Fibroblast of villous mesenchyme (primary cell): ENCODE measurements around the gene GTF2H1. TPM values are rescaled to one million over a fixed set of nuclear protein-coding genes. Genes with fewer than 3 reads are reported as not detected.

Experiments used
- DNase-seq: peaks from one replicate; pipeline ENCODE4 v3.0.0-alpha.2; 2010; ENCODE audit warnings: low read depth
- H3K4me3 ChIP-seq: 2 replicates; pipeline ENCODE4 v1.5.1; 2011; ENCODE audit warnings: low read depth, mild to moderate bottlenecking, low read length
- total RNA-seq: library from RNA; depleted of rRNA; stranded (reverse); fragments of >200 nt; gene quantifications from 2 replicates; pipeline ENCODE4 v1.2.3, GENCODE V29; 2012
- TF ChIP-seq, protein P1 (sequence below): IDR thresholded peaks from 2 replicates; pipeline ENCODE4 v1.5.1; 2012; ENCODE audit warnings: low read depth, mild to moderate bottlenecking, low read length; ENCODE audit not compliant: insufficient read depth

Gene GTF2H1
- total RNA-seq, 1 donor: 92.0 TPM

DNA sequence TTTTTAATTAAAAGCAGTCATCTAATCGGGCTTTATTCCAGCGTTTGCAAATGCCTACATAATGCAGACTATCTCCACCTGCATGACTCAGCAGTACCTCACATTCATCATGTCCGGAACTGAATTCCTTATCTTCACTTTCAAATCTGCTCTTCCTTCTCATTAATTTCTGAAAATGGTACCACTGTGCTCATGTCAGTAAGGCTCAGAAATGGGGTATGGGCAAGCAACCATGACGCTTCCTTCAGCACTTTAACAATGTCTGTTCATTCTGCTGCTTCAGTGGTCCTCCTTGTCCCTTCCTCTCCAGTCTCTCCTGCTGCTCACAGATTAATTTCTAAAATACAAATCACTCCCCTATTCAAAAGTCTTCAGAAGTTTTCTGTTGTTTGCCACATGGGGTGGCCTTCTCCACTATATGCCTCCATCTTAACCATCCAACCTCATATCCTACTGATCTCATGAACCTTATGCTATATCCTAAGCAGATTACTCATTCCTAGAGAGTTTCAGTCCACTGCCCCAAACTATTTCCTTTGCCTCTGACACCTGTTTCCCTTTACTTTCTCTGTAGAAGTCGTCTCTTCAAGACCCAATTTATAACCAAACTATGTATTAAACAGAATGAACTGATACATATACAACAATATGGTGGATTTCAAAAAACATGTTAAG, 7.0 kb downstream of the GTF2H1 start:
- TF ChIP-seq, protein P1, sequence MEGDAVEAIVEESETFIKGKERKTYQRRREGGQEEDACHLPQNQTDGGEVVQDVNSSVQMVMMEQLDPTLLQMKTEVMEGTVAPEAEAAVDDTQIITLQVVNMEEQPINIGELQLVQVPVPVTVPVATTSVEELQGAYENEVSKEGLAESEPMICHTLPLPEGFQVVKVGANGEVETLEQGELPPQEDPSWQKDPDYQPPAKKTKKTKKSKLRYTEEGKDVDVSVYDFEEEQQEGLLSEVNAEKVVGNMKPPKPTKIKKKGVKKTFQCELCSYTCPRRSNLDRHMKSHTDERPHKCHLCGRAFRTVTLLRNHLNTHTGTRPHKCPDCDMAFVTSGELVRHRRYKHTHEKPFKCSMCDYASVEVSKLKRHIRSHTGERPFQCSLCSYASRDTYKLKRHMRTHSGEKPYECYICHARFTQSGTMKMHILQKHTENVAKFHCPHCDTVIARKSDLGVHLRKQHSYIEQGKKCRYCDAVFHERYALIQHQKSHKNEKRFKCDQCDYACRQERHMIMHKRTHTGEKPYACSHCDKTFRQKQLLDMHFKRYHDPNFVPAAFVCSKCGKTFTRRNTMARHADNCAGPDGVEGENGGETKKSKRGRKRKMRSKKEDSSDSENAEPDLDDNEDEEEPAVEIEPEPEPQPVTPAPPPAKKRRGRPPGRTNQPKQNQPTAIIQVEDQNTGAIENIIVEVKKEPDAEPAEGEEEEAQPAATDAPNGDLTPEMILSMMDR: no peak
- no peak overlapping the region for H3K4me3 ChIP-seq
- no peak for DNase-seq

DNA sequence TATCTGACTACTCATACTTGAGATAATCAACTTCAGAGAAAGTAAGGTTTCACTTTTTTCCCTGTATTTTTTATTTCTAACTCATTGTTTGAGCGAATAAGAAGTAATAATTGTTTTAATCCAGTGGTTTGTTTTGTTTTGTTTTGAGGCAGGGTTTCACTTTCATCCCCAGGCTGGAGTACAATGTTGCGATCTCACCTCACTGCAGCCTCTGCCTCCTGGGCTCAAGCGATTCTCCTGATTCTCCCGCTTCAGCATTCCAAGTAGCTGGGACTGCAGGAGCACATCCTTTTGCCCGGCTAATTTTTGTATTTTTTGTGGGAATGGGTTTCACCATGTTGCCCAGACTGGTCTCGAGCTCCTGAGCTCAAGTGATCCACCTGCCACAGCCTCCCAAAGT, 8.6 kb downstream of the GTF2H1 start:
- H3K4me3 ChIP-seq: no peak overlapping the region

DNA sequence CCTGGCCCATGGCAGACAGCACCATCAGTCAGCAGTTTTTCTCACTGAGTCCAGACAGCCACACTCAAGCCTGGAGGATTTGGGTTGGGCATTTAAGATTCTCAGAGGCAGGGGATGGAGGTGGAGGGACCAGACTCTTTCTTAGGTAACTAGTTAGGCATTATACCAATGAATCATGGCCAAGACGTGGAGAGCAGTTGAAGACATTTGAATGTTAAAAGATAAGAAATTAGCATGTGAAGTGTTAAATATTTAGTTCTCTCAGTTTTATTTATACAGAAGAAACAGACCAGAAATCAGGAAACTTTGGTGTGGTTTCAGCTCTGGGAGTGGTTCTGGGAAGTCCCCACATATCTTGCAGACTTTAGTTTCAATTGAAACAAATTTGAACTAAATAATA, 9.9 kb downstream of the GTF2H1 start:
- no peak overlapping the region for H3K4me3 ChIP-seq
- no peak for DNase-seq
- TF ChIP-seq, protein P1: no peak

More for the DNA sequence above, 8.6 kb downstream of the GTF2H1 start:
- DNase-seq: no peak
- TF ChIP-seq, protein P1: no peak

DNA sequence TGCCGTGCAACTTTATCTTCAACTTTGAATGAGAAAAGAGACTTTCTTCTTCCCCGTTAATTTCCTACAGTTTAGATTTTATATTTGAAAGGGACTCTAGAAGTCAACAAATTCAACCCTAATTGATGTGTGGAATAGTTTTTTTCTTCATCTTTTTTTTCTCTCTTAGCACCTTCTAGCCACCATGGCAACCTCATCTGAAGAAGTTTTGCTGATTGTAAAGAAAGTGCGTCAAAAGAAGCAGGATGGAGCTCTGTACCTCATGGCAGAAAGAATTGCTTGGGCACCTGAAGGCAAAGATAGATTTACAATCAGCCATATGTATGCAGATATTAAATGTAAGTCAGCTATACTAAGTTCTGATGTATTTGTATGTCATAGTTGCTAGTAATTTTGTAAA, 10.5 kb downstream of the GTF2H1 start:
- no peak for DNase-seq
- TF ChIP-seq, protein P1: no peak
- no peak overlapping the region for H3K4me3 ChIP-seq

DNA sequence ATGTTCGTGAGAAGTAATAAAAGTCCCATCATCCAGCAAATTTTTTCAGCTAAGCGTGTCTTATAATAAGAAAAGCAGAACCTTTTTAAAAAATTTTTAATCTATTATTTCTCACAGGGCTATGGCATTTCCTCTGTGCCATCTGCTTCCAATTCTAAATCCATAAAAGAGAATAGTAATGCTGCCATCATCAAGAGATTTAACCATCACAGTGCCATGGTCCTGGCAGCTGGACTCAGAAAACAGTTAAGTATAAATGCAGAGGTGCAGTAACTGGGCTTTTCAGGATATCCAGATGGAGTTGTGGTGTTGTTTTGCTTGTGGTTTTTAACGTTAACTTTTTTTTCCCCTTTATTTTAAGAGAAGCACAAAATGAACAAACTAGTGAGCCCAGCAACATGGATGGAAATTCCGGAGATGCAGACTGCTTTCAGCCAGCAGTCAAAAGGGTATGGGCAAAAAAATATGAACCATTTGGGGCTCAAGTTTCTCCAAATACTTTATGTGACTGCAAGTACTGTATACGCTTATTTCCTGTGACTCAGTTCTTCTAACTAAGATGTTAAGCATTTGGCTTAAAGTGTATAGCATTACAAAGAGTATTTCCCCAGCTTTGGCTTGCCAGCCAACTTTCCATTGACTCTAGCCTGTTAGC, 25.2 kb downstream of the GTF2H1 start:
- TF ChIP-seq, protein P1: no peak
- H3K4me3 ChIP-seq: no peak overlapping the region
- DNase-seq: no peak

DNA sequence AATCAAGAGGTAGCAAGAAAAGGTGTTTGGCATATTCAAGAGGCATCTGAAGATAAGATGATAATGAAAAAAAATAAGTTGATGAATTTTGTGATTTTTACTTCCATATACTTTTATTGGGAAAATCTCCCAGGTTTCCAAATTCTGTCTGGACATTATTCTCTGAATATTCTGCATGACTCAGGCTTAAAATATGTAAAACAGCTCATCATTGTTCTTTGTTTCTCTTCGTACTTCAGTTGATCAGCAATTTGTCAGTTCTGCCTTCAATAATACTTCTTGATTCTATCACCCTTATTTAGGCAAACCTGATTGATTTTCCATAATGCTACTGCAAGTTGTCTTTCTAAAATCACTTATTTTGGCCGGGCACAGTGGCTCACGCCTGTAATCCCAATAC, 30.2 kb downstream of the GTF2H1 start:
- H3K4me3 ChIP-seq: no peak overlapping the region
- TF ChIP-seq, protein P1: no peak
- DNase-seq: no peak
